ENCODE results near the gene PGM2.

DNA sequence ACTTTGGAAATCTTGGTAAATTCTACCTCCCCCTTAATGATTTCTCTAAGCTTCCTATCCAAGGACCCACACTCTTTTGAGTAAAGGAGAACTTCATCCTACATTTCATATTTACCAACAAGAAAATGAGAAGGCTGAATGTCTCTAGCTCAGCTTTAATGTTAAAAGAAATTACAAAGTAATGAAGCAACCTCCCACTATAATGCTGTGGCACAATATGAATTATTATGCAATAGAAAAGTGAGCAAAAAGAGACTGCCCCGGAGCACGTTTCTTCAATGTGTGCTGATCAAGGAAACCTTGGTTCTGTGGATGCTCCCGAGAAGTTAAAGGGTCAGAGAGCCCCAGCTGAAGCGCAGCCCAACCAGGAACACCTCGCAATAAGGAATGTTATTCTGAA lies 55.3 kb downstream of the PGM2 start:
- TF ChIP-seq, protein P1, sequence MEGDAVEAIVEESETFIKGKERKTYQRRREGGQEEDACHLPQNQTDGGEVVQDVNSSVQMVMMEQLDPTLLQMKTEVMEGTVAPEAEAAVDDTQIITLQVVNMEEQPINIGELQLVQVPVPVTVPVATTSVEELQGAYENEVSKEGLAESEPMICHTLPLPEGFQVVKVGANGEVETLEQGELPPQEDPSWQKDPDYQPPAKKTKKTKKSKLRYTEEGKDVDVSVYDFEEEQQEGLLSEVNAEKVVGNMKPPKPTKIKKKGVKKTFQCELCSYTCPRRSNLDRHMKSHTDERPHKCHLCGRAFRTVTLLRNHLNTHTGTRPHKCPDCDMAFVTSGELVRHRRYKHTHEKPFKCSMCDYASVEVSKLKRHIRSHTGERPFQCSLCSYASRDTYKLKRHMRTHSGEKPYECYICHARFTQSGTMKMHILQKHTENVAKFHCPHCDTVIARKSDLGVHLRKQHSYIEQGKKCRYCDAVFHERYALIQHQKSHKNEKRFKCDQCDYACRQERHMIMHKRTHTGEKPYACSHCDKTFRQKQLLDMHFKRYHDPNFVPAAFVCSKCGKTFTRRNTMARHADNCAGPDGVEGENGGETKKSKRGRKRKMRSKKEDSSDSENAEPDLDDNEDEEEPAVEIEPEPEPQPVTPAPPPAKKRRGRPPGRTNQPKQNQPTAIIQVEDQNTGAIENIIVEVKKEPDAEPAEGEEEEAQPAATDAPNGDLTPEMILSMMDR (IDR thresholded peaks at IDR 0.05) = no peak
- no peak for TF ChIP-seq POLR2A (IDR thresholded peaks at IDR 0.05)
